ENCODE results near the gene LAMP1.
"Not testable (repeated sequence)": the region's sequence is repeated elsewhere in the genome, so short reads cannot be mapped to it uniquely, and the experiment has no call there.

- not testable (repeated sequence) for TF ChIP-seq CTCF (conservative IDR thresholded peaks at IDR 0.05); ZFX (IDR thresholded peaks at IDR 0.05)
These were observed 74.7 kb downstream of the LAMP1 start for GRCh38 chr13:113371701-113372100.

Measured in C4-2B (cell line).